Astrocyte of the cerebellum (primary cell): Measurements from ENCODE around the gene CSF2RB.

Experiments
- DNase-seq: peaks from one replicate; pipeline ENCODE4 v3.0.0-alpha.2; 2011; ENCODE audit warnings: low read depth
- H3K4me3 ChIP-seq: 2 replicates; pipeline ENCODE4 v1.5.1; 2011; ENCODE audit warnings: mild to moderate bottlenecking, low read depth, low read length, moderate library complexity
- in situ Hi-C: cut with HindIII; loops from 2 replicates; pipeline ENCODE4 v1.10.0; 2017; ENCODE audit warnings: low sequenced_read_pairs
- TF ChIP-seq, protein P1 (sequence below): IDR thresholded peaks from 2 replicates; pipeline ENCODE4 v1.5.1; 2012; ENCODE audit warnings: low read length, low read depth, moderate library complexity, mild to moderate bottlenecking; ENCODE audit errors: missing control alignments

Gene CSF2RB

DNA sequence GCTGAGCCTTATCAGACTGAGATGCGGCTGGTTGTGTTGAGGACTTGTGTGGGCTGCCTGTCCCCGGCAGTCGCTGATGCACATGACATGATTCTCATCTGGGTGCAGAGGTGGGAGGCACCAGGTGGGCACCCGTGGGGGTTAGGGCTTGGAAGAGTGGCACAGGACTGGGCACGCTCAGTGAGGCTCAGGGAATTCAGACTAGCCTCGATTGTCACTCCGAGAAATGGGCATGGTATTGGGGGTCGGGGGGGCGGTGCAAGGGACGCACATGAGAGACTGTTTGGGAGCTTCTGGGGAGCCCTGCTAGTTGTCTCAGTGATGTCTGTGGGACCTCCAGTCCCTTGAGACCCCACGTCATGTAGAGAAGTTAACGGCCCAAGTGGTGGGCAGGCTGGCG, 25.5 kb downstream of the CSF2RB start:
- no peak overlapping the region for H3K4me3 ChIP-seq
- in situ Hi-C loops = no loop called here
- TF ChIP-seq, protein P1, sequence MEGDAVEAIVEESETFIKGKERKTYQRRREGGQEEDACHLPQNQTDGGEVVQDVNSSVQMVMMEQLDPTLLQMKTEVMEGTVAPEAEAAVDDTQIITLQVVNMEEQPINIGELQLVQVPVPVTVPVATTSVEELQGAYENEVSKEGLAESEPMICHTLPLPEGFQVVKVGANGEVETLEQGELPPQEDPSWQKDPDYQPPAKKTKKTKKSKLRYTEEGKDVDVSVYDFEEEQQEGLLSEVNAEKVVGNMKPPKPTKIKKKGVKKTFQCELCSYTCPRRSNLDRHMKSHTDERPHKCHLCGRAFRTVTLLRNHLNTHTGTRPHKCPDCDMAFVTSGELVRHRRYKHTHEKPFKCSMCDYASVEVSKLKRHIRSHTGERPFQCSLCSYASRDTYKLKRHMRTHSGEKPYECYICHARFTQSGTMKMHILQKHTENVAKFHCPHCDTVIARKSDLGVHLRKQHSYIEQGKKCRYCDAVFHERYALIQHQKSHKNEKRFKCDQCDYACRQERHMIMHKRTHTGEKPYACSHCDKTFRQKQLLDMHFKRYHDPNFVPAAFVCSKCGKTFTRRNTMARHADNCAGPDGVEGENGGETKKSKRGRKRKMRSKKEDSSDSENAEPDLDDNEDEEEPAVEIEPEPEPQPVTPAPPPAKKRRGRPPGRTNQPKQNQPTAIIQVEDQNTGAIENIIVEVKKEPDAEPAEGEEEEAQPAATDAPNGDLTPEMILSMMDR = no peak
- DNase-seq = no peak

DNA sequence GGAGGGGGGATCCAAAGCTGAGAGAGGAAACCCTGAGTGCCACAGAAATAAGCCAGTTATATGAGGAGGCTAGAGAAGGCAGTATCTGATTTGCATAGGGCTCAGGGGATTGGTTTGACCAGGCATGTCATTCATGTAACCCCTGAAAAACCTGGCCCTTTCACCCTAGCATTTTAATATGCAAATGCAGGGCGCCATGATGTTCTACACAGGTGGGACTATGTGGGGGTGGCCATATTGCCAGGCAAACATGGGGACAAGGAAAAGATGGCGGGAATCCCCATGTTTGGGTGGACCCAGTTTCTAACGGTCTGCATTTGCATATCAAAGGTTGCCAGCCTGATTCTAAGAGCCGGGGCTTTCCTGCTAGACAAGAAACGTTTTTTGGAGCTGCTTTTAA, 27.2 kb downstream of the CSF2RB start:
- TF ChIP-seq, protein P1 = no peak
- in situ Hi-C loops = no loop called here
- no peak for DNase-seq
- H3K4me3 ChIP-seq = no peak overlapping the region

DNA sequence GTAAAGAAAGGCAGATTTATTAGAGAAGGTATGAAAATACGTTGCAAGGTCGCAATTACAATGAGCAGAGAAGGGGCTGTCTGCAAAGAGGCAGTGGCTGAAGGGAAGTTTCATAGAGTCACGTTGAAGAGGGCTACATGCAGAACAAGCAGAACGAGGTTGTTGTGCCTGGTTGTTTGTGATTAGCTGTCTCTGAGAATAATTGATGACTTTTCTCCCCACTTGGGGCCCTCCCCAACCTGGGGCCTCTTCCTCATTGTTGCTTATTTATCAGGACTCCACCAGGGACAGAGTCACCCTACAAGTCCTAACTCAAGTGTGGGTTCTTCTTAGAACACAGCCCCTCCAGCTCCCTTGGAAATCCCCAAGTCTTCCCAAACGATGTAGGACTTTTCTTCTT, 29.1 kb downstream of the CSF2RB start:
- in situ Hi-C loops = no loop called here
- no peak for DNase-seq
- H3K4me3 ChIP-seq = no peak overlapping the region
- TF ChIP-seq, protein P1 = no peak

DNA sequence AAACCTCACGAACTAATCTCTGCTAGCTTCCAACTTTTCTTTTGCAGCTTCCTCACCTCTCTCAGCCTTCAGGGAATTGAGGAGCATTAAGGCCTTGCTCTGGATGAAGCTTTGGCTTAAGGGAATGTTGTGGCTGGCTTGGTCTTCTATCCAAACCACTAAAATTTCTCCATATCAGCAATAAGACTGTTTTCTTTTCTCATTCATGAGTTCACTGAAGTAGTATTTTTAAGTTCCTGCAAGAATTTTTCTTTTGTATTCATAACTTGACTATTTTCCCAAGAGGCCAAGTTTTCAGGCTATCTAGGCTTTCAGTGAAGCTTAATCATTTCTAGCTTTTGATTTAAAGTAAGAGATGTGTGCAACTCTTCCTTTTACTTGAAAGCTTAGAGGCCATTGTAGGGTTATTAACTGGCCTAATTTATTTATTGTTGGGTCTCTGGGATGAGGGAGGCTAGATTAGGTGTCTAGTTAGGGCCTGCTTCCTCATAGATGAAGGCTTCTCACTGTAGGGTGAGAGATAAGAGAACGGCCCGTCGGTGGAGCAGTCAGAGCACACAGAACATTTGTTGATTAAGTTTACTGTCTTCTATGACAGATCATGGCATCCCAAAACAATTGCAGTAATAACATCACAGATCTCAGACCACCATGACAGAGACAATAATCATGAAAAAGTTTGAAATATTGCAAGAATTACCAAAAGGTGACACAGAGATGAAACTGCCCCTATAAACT, 33.2 kb downstream of the CSF2RB start:
- TF ChIP-seq, protein P1 = no peak
- no peak for DNase-seq
- in situ Hi-C loops = no loop called here
- H3K4me3 ChIP-seq = no peak overlapping the region

DNA sequence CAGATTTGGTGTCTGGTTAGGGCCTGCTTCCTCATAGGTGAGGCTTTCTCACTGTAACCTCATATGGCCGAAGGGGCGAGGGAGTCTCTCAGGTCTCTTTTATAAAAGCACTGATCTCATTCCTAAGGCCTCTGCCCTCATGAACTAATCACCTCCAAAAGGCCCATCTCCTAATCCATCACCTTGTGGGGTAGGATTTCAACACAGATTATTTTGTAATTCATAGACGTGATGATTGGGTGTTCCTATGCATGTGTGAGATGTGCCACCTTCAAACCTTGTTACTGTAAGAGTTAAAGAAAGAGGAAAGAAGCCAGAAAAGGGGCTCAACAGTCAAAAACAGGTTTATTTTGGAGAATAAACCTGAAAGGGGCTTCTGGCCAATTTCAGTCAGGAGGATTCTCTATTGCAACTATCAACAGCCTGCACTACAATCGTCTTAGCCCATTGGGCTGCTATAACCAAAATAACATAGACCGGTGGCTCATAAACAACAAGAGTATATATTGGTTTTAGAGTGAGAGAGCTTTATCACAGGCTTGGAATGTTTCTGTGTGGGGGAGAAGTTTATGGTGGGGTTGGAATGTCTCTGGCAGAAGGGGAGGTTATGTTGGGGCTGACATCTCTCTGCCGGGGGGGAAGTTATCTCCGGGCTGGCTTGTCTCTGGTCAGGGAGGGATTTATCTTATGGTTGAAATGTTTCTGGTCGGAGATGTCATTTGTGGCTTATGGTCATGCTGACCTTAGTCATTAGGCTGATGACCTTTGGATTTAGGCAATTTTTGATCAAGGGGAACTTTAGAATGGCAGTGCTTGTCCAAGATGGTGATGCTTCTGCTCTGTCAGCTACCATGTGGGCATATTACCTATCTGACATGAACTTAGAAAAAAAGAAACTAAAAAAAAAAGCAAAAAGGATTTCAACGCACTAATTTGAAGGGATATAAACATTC, 35.1 kb downstream of the CSF2RB start:
- in situ Hi-C loops = no loop called here
- TF ChIP-seq, protein P1 = no peak
- no peak for DNase-seq
- H3K4me3 ChIP-seq = no peak overlapping the region

DNA sequence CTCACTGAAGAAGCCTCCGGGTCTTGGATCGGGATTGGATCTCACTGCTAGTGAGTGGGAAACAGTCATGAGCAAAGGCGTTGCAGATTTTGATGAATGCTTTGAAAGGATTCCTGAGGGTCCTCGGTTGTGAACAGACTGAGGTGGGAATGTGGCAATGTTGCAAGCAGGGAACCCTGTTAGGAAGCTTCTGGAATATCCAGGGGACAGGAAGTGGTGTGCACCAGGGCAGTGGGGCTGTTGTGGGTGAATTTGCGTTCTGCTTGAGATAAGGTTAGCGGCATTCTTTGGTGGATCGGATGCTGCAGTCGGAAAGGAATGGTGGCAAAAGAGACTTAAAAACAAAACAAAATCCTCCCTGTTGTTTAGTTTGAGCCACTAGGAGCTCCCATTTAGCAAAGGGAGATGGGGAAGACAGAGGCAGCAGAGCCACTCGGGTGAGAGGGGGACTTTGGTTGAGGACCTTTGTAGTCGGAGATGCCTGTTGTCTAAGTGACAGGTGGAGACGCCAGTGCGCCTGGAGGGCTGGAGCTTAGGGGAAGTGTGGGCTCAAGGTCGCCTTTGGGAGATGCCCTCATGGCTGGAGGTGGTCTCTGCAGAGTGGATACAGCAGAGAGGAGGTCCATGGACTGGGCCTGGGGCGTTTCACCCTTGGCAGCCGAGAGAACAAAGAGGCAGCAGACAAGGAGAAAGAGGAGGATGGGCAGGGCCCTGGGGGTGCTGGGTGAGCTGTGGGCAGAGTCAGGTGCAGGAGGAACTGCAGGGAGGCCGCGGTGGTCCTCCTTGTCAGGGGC, 37.6 kb downstream of the CSF2RB start:
- H3K4me3 ChIP-seq = no peak overlapping the region
- no peak for DNase-seq
- in situ Hi-C loops = no loop called here
- TF ChIP-seq, protein P1 = no peak
